Esophagus squamous epithelium (tissue), 4 donors: ENCODE data around the gene PCDH11X.
"Not testable (repeated sequence)": the region's sequence is repeated elsewhere in the genome, so short reads cannot be mapped to it uniquely, and the experiment has no call there.

ENCODE experiments used
- CTCF ChIP-seq, 6 experiments: fragments of 450-650 bp in 4 of 6; fragments of 200-600 bp in 2 of 6; sonication (generic) in 2 of 6; IDR thresholded peaks; one replicate each; pipeline ENCODE4 v1.5.1; 2016 to 2019; ENCODE audit warnings: antibody characterized with exemption in 6 of 6, mild to moderate bottlenecking in 4 of 6, moderate library complexity in 4 of 6
- POLR2A ChIP-seq, 4 donors: fragments of 450-650 bp; IDR thresholded peaks; one replicate each; pipeline ENCODE4 v1.6.1; 2017; ENCODE audit warnings: antibody characterized with exemption in 4 of 4, mild to moderate bottlenecking in 4 of 4, moderate library complexity in 3 of 4

DNA sequence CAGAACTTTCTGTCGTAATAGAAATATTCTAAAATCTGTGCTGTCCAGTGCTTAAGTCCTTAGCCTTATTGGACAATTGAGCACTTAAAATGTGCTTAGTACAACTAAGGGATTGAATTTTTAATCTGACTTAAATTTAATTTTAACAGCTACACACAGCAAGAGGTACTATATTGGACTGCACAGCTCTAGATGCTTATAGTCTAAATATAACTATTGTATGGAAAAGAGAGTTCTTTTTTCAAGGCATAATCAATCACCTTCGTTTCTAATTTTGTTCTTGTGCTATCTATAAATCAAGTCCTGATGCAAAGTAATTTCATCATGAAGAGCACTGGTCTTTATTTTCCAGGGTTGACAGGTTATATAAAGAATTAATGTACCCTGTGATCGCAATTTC, 38.4 kb downstream of the PCDH11X start:
- TF ChIP-seq CTCF, POLR2A (IDR thresholded peaks at IDR 0.05): not testable (repeated sequence)
